Stimulated activated CD4-positive, alpha-beta T cell treated with anti-CD3 and anti-CD28 coated beads, Interleukin-1b, Interleukin-23, amount 100 ng/mL, for 1 hour (primary cell): Measurements from ENCODE around the gene NEXMIF.
"Not testable (repeated sequence)": the region's sequence is repeated elsewhere in the genome, so short reads cannot be mapped to it uniquely, and the experiment has no call there.

Source experiments
- DNase-seq, 2 donors: peaks; one replicate each; pipeline ENCODE4 v3.0.0-alpha.2; 2020; ENCODE audit warnings: low read depth in 2 of 2

NEXMIF gene

DNA sequence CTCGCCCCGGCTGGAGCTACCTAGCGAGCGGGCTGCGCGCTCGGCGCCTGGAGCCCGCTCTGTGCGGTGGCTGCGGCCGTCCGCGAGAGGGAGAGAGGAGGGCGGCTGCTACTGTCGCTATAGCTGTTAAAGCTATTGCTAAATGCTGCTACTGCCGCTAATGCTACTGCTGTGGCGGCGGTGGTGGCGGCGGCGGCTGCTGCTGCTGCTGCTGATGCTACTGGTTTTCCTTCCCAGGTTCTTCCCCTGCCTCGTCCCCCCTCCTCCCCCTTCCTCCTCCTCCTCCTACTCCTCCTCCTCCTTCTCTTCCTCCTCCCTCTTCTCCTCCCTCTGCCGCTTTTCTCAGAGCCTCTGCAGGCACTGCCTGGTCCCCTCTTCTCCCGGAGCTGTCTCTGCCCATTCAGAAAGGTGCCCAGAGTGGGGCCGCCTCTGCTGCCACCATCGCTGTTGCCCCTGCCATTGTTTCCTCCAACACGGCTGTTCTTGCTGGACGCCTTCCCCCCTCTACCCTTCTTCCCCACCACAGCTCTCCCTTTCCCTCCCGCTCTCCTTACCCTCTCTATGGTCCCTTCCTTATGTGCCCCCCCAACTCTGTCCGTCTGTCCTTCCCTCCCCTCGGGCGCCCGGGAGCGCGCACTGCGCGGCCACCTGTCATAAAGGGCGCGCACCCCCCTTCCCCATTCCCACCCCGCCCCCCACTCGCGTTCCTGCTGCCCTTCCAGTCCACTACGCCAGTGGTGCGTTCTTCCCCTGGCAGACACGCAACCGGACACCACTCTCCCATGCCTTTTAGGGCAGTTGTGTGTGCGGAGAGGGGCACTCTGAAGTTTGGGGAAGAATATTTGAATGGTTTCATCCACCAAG lies at the start of gene NEXMIF:
Gene NEXMIF, minus strand, starts transcription at position 228 of the 864 bp plus-strand sequence.
- DNase-seq, result no peak

DNA sequence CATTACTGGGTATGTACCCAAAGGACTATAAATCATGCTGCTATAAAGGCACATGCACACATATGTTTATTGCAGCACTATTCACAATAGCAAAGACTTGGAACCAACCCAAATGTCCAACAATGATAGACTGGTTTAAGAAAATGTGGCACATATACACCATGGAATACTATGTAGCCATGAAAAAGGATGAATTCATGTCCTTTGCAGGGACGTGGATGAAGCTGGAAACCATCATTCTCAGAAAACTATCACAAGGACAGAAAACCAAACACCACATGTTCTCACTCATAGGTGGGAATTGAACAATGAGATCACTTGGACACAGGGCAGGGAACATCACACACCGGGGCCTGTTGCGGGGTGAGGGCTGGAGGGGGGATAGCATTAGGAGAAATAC lies 36.7 kb upstream of the NEXMIF start:
- DNase-seq, result not testable (repeated sequence)

DNA sequence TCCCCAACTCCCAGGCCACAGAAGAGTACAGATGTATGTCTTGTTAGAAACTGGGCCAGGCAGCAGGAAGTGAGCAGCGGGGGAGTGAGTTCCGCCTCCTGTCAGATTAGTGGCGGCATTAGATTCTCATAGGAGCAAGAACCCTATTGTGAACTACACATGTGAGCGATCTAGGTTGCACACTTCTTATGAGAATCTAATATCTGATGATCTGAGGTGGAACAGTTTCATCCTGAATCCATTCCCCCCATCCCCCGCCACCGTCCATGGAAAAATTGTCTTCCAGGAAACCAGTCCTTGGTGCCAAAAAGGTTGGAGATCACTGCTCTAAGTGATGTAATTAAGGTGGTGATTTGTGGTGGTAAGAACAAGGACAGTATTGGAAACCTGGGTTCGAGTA lies 24.5 kb upstream of the NEXMIF start:
- no peak for DNase-seq

DNA sequence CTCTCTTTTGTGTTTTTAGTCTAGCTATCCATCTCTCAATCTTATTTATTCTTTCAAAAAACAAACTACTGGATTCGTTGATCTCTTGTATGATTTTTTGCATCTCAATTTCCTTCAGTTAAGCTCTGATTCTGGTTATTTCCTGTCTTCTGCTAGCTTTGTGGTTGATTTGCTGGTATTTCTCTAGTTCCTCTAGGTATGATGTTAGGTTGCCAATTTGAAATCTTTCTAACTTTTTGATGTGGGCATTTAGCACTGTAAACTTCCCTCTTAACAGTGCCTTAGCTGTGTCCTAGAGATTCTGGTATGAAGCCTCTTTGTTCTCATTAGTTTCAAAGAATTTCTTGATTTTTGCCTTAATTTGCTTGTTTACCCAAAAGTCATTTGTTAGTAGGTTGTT lies 15.2 kb upstream of the NEXMIF start:
- DNase-seq, result no peak

DNA sequence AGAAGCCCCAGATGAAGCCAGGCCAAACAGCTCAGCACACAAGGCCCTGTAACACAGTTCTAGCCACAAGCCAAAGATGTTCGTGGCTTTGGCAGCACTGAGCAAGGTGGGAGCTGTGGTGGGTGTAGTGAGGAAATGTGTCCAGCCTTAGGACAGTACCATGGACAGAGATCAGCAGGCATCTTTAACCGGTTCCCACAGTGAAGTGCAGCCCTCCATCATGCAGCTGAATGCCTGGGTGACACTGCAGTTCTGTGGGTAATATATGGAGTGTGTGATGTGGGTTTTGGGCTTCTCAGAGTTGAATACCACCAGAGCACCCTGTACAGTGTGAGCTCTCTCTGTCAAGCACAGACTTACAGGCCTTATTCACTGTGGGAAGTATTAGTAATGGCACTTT lies 6.0 kb upstream of the NEXMIF start:
- no peak for DNase-seq

DNA sequence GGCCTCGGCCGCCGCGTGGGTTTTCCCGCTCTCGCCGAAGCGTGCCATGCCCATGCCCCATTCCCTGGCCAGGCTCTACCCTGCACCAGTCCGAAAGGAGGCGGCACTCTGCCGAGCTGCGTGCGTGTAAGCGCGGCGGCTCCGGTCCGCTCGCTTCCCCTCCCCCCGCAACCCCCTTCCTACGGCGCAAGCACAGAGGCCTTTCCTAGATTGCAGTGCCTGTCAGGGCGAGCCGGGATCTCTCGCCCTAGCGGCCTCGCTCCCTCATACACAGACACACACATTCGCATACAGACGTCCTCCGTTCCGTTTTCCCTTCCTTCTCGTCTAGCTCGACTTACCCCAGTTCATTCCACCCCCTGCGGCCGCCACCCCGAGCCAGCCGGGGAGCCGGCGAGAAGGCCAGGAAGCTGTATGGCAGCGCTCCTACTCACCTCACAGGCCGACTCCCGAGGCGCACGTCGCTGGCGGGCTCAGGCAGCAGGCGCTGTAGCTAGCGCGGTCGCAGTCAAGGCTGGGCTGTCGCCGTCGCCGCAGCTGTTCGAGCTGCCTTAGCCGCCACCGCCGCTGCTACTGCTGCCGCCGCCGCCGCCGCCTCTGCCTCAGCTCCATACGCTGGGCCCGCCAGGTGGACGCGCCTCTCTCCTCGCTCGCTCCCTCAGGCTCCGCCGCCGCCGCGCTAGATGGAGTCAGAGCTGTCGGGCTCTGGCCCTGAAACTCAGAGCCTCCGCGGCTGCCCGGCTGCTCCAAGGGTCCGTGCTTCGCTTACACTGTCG lies 615 bp downstream of the NEXMIF start:
- DNase-seq, result no peak

DNA sequence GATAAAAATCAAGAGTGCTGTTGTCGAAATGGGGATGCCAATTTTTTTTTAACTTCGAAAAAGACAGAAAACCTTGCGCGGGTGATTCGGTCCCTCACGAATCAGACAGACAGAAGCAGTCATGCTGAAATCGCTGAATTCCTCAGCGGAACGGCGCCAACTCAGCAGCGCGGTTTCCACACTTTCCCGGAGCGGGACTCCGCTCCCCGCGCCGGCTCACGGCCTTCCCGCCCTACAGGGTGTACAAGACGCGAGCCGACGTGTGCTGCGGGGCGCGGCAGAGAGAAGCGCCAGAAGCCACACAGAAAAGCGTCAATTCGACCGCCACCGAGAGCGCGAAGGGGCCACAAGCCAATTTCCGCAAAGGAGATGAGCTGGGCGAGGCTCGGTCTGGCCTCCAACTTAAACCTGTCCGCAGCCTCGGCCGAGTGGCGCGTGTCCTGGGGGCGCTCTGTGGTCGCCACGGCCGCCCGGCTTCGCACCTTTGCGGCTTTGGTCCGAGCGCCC lies 1.3 kb downstream of the NEXMIF start:
- DNase-seq, result no peak

DNA sequence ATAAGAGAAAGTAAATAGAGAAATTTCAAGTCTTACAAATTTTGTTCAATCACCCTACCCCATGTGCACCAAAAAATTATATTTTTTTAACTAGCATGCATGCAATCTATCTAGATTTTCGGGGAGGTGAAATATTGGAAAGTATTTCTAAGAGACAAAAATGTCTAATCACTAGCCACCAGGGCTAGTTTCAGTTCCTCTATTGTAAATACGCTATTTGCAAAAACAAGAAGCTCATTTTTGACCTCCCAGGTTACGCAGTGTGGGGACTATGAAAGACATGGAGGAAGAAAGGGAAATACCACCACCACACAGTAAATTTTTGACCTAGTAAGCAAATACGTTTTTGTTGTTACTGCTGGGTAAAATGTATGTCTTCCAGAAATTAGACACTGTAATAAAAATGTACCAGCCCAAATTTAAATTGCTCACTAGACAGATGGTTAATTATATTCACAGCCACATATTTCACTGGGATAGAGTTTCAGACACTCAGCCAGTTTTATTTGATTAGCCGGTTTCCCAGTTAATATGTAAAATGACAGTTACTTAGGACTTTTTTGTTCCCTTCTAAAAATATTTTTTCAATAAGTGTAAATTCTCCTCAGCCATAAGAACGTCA lies 2.2 kb downstream of the NEXMIF start:
- DNase-seq, result no peak

DNA sequence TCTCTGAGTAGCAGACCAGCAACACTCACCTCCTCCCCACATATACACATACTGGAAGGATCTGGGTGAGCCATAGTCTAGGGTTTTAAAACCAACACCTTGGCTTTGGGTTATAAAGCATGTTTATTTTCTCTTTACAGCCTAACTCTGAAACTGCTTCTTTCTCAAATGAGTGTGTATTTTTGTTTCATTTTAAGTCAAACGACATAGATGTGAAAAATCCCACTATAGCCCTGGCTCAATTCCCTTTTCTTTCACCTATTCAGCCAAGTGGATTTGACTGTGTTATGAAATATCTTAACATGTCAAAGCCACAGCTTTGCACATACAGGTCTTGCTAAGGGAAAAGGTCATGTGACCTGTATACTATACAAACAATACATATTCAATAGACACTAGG lies 13.8 kb downstream of the NEXMIF start:
- DNase-seq, result no peak

DNA sequence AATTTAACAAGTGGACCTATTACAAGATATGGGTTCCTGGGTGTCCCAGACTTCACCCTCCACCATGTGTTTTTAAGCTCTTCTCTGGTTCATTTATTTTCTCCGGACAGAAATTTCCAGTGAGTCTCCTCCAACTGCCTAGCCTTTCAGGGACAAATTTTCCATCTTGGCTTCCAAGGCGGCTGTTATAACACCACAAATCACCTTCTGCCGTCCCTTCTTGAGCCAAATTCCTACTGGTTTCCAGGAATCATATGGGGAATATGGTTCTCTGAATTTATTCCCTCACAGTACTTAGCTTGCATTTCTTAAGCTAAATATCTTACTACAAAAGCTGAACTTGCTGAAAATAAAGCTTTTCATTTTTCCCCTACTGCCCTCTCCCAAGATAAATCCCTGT lies 18.8 kb downstream of the NEXMIF start:
- no peak for DNase-seq

DNA sequence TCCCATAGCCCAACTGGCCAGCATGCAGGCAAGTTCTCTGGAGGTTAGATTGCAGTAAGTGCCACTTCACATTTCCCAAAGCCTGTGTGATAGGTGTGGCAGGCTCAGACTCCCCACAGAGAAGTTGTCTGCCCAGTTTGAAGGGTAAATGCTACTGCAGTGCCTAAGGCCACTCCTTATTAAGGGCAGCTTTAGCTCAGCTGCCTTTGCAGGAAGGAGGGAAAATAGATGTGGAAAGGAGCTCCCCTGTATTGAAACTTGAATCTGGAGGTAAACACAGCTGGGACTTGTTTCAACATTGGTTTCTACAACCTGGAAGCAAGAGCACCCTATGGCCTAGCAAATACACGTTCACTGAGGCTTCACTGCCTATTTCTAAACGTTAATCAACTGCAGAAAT lies 22.4 kb downstream of the NEXMIF start:
- no peak for DNase-seq

DNA sequence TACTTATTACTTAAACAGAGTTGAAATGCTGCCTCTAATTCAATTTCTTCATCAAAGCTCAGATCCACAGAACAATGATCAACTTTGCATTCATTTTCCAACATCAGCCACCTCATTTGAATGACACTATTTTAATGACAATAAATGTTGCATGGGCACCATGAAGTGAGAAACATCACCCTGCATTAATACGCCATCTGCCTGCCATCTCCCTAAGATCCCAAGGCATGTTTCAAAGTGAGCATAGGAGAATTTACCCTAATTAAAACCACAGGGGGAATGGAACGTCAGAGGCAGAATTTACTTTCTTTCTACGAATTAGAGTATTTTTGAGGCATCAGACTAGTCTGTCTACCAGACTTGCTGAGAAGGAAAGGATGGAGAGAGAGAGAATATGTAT lies 32.7 kb downstream of the NEXMIF start:
- no peak for DNase-seq

DNA sequence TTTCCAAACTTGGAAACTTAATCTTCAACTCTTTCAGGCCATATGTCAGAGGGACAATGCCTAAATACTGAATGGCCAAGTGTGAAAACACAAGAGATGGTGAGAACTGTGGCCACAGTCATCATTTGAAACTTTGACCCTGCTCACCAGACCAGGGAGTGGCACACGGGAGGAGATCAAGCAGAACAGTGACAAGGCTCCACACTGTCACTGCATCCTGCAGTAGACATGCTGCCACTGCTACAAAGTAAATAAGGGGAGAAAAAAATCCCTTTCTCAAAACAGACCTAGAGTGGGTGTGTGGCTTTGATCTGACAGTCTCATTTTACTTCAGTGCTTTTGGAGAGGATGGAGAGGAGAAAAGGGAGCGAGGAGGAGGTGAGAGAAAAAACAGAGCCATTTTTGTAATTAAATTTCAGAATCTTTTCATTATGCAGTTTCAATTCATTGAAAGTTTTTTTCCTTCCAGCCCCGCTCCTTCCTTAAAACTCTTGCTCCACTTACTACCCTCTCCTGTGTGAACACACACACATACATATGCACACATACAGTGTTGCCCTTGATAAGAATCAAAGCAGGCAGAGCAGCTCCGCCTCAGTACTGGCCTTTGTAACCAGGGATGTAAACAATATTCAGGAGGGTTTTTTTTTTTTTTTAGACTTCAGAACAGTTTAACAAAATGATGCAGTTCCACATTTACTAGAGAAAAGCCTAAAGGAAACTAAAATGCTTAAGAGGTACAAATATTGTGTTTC lies 34.4 kb downstream of the NEXMIF start:
- no peak for DNase-seq

DNA sequence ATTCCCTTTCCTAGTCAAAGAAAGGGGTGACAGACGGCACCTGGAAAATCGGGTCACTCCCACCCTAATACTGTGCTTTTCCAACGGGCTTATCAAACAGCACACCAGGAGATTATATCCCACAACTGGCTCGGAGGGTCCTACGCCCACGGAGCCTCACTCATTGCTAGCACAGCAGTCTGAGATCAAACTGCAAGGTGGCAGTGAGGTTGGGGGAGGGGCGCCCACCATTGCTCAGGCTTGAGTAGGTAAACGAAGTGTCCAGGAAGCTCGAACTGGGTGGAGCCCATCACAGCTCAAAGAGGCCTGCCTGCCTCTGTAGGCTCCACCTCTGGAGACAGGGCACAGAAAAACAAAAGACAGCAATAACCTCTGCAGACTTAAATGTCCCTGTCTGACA lies 42.9 kb downstream of the NEXMIF start:
- DNase-seq, result not testable (repeated sequence)

DNA sequence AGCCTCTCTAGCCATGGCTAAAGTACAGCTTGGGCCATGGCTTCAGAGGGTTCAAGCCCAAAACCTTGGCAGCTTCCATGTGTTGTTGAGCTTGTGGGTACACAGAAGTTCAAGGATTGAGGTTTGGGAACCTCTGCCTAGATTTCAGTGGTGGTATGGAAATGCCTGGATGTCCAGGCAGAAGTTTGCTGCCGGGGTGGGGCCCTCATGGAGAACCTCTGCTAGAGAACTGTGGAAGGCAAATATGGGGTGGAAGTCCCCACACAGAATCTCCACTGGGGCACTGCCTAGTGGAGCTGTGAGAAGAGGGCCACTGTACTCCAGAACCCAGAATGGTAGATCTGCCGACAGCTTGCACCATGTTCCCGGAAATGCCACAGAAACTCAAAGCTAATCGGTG lies 59.5 kb downstream of the NEXMIF start:
- DNase-seq, result no peak

DNA sequence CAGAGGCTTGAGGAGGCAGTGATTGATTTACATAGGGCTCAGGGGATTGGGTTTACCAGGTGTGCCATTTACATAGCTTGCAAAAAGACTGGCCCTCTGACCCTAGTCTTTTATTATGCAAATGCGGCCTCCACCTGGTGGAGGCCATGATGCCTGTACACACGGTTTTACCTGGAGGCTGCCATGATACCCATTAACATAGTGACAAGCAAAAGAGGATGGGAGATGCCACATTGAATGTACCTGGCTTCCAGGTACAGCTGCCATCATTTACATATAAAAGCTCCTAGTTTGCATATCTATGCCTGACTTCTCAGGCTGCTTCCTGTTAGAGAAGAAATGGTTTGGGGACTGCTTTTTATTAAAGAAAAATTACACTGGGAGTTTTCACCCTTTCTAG lies 72.0 kb downstream of the NEXMIF start:
- DNase-seq, result no peak

DNA sequence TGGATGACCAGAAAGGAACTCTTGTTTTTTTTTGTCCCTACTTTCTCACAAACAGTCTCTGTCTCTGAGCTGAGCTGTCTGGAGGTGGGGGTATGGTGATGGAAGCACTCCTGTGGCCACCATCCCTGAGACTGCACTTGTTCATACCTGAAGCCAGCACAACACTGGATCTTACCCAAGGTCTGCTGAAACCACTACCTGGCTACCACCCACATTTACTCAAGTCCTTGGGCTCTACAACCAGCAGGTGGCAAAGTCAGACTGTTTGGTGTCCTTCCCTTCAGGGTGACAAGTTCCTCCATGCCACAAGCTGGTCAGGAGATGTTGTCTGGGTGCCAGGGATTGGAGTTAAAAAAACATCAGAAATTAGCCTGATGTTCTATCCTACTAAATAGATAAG lies 89.7 kb downstream of the NEXMIF start:
- DNase-seq, result no peak

DNA sequence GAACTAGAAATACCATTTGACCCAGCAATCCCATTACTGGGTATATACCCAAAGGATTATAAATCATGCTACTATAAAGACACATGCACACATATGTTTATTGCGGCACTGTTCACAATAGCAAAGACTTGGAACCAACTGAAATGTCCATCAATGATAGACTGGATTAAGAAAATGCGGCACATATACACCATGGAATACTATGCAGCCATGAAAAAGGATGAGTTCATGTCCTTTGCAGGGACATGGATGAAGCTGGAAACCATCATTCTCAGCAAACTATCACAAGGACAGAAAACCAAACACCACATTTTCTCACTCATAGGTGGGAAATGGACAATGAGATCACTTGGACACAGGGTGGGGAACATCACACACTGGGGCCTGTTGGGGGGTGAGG lies 105.5 kb downstream of the NEXMIF start:
- DNase-seq, result not testable (repeated sequence)

DNA sequence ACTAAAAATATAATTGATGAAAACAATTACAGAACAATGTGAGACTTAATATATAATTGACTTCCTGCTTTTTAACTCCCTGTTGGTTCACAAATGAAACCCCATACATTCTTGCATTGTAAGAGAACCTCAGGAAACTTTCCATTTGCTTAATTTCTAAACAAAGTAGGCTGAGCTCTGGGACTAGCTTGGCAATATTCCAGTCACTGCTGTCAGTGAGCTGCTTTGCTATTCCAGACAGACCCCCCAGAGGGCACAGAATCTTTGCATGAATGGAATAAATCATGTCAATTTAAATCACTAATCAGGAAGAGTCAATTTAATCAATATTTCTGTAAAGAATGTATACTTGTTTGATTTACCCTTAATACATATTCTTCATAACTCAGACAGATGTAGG lies 110.6 kb downstream of the NEXMIF start:
- DNase-seq, result no peak

DNA sequence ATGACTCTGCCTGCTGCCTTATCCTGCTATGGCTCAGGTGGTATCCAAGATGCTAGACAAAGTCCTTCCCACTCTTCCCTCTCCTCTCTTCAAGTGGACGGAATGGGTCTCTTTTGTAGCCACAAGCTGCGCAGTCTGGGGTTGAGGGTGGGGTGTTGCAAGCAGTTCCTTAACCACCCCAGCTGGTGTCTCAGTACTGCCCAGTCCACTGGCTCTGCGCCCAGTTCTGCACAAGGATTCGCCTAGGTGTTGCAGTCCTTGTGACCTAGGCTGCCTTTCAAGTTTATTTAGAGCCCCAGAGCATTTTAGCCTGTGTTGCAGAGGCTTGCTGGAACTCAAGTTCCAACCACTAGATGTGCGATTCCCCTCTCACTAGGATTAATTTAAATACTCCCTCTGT lies 120.7 kb downstream of the NEXMIF start:
- DNase-seq, result no peak

DNA sequence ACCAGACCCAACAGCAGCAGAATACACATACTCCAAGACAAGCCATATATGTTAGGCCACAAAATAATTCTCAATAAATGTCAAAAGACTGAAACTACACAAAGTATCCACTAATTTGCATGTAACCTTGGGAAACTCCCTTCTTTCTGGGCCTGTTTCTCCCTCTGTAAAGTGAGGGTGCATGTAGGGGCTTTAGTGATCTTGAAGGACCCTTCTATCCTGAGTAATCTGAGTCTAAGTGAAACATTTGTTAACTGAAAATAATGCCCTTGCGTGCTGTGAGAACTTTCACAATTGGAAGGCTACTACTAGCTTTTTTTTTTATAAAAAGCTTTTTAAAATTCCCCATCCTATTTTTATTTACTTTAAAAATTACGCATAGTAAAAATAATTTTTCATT lies 125.2 kb downstream of the NEXMIF start:
- DNase-seq, result no peak
